IMR-90 (cell line): ENCODE data around the gene PPIL6. TPM values are rescaled to one million over a fixed set of nuclear protein-coding genes. Genes with fewer than 3 reads are reported as not detected.

Experiments
- ATAC-seq: fragments of 200-7000 bp; cut with Tn5 transposase; 2 replicates; pipeline ENCODE4 v1.9.1; 2020; ENCODE audit warnings: low read depth, mild to moderate bottlenecking, moderate library complexity
- BruUV-seq: library from RNA; stranded (reverse); fragments of 400-500 nt; replicated peaks from 2 replicates; lab custom pipeline; 2021; lab: Mats Ljungman, UMichigan
- CTCF ChIA-PET: fragments of 300-600 bp; formaldehyde crosslinking; extraction: SDS; loops from one replicate; lab custom pipeline; 2021; ENCODE audit warnings: antibody characterized with exemption; lab: Yijun Ruan, JAX
- POLR2A ChIA-PET: fragments of 300-600 bp; sonication (Branson Sonifier 250); formaldehyde crosslinking; loops from one replicate; lab custom pipeline; 2022; ENCODE audit warnings: antibody characterized with exemption; ENCODE audit not compliant: unreplicated experiment; lab: Charles Lee
- DNase-seq: peaks from one replicate; pipeline ENCODE4 v3.0.0; 2013
- H2AFZ ChIP-seq: replicated peaks from 2 replicates; pipeline ENCODE3; 2013; ENCODE audit warnings: low read length, mild to moderate bottlenecking; ENCODE audit not compliant: poor library complexity
- H2AK5ac ChIP-seq: 2 replicates; pipeline ENCODE4 v1.6.1; 2013; ENCODE audit warnings: low read depth, low read length, inconsistent platforms
- H2AK9ac ChIP-seq: replicated peaks from 2 replicates; pipeline ENCODE3; 2013; ENCODE audit warnings: mild to moderate bottlenecking, low read depth, low read length, moderate library complexity; ENCODE audit not compliant: poor library complexity
- H2BK120ac ChIP-seq: 2 replicates; pipeline ENCODE4 v1.6.1; 2013; ENCODE audit warnings: low read depth, low read length, inconsistent platforms
- H2BK15ac ChIP-seq: 3 replicates; pipeline ENCODE4 v1.6.1; 2013; ENCODE audit warnings: low read depth, low read length, inconsistent platforms
- H2BK20ac ChIP-seq: 2 replicates; pipeline ENCODE4 v1.6.1; 2013; ENCODE audit warnings: low read depth, mild to moderate bottlenecking, inconsistent platforms, low read length, moderate library complexity
- H2BK5ac ChIP-seq: 2 replicates; pipeline ENCODE4 v1.6.1; 2013; ENCODE audit warnings: mild to moderate bottlenecking, low read depth, low read length, inconsistent platforms; ENCODE audit not compliant: poor library complexity, severe bottlenecking
- H3K14ac ChIP-seq: replicated peaks from 2 replicates; pipeline ENCODE4 v1.6.1; 2013; ENCODE audit warnings: low read depth, low read length, inconsistent platforms
- H3K18ac ChIP-seq: 2 replicates; pipeline ENCODE4 v1.6.1; 2013; ENCODE audit warnings: low read depth, low read length, control low read depth
- H3K23ac ChIP-seq: 2 replicates; pipeline ENCODE4 v1.6.1; 2013; ENCODE audit warnings: low read depth, low read length, inconsistent platforms
- H3K27ac ChIP-seq: 2 replicates; pipeline ENCODE4 v1.5.1; 2013; ENCODE audit warnings: mild to moderate bottlenecking, control low read depth, low read length; ENCODE audit not compliant: insufficient read depth
- H3K27me3 ChIP-seq: 2 replicates; pipeline ENCODE4 v1.6.1; 2013; ENCODE audit warnings: low read length; ENCODE audit not compliant: control insufficient read depth, insufficient read depth
- H3K36me3 ChIP-seq: 2 replicates; pipeline ENCODE4 v1.6.1; 2013; ENCODE audit warnings: low read length, mixed read lengths; ENCODE audit not compliant: control insufficient read depth, insufficient read depth
- H3K4ac ChIP-seq: 2 replicates; pipeline ENCODE4 v1.6.1; 2013; ENCODE audit warnings: low read depth, low read length, inconsistent platforms
- H3K4me1 ChIP-seq: 2 replicates; pipeline ENCODE4 v1.6.1; 2013; ENCODE audit warnings: low read length, mixed read lengths; ENCODE audit not compliant: control insufficient read depth, insufficient read depth
- H3K4me2 ChIP-seq: 2 replicates; pipeline ENCODE4 v1.6.1; 2013; ENCODE audit warnings: low read depth, mild to moderate bottlenecking, control low read depth, low read length, moderate library complexity
- H3K4me3 ChIP-seq: 2 replicates; pipeline ENCODE4 v1.5.1; 2013; ENCODE audit warnings: low read depth, mild to moderate bottlenecking, control low read depth, low read length, moderate library complexity; ENCODE audit not compliant: insufficient read depth
- H3K56ac ChIP-seq: 2 replicates; pipeline ENCODE4 v1.6.1; 2013; ENCODE audit warnings: low read length, inconsistent platforms; ENCODE audit not compliant: insufficient read depth; ENCODE audit errors: extremely low read depth
- H3K79me1 ChIP-seq, 2 experiments: 2 replicates each; pipeline ENCODE4 v1.6.1; 2013; ENCODE audit warnings: low read length in 2 of 2, inconsistent platforms in 1 of 2, low read depth in 1 of 2
- H3K9ac ChIP-seq: 2 replicates; pipeline ENCODE4 v1.6.1; 2013; ENCODE audit warnings: low read depth, low read length, control low read depth
- H3K9me1 ChIP-seq: 2 replicates; pipeline ENCODE4 v1.6.1; 2013; ENCODE audit warnings: low read length, inconsistent platforms; ENCODE audit not compliant: insufficient read depth
- H3K9me3 ChIP-seq: 2 replicates; pipeline ENCODE4 v1.6.1; 2013; ENCODE audit warnings: low read length; ENCODE audit not compliant: control insufficient read depth, insufficient read depth
- H4K20me1 ChIP-seq: 2 replicates; pipeline ENCODE4 v1.6.1; 2013; ENCODE audit warnings: low read length, inconsistent platforms; ENCODE audit not compliant: insufficient read depth
- H4K5ac ChIP-seq: 2 replicates; pipeline ENCODE4 v1.6.1; 2013; ENCODE audit warnings: mild to moderate bottlenecking, low read depth, low read length, control low read depth
- H4K8ac ChIP-seq, 2 experiments: 2 replicates each; pipeline ENCODE4 v1.6.1; 2013; ENCODE audit warnings: low read depth in 2 of 2, low read length in 2 of 2, control low read depth in 1 of 2, inconsistent platforms in 1 of 2
- H4K91ac ChIP-seq: 2 replicates; pipeline ENCODE4 v1.6.1; 2013; ENCODE audit warnings: low read depth, low read length, inconsistent platforms; ENCODE audit not compliant: insufficient read depth
- BHLHE40 ChIP-seq: fragments of 150-350 bp; IDR thresholded peaks from 2 replicates; pipeline ENCODE4 v1.6.1; 2016; ENCODE audit warnings: mild to moderate bottlenecking, low read depth, low read length
- CEBPB ChIP-seq: IDR thresholded peaks from 2 replicates; pipeline ENCODE4 v1.6.1; 2012; ENCODE audit warnings: low read depth, low read length, improper control_type of control experiment
- CHD1 ChIP-seq: IDR thresholded peaks from 2 replicates; pipeline ENCODE4 v1.6.1; 2012; ENCODE audit warnings: low read depth, low read length, improper control_type of control experiment
- CTCF ChIP-seq: conservative IDR thresholded peaks from 2 replicates; pipeline ENCODE4 v1.5.1; 2012; ENCODE audit warnings: mild to moderate bottlenecking, low read depth, low read length, improper control_type of control experiment
- FOS ChIP-seq: fragments of 150-350 bp; IDR thresholded peaks from 2 replicates; pipeline ENCODE4 v1.6.1; 2016; ENCODE audit warnings: low read depth, low read length
- MAFK ChIP-seq: IDR thresholded peaks from 2 replicates; pipeline ENCODE4 v1.6.1; 2012; ENCODE audit warnings: low read depth, low read length, improper control_type of control experiment
- MAZ ChIP-seq: IDR thresholded peaks from 2 replicates; pipeline ENCODE4 v1.6.1; 2012; ENCODE audit warnings: low read depth, mild to moderate bottlenecking, low read length, improper control_type of control experiment, moderate library complexity, borderline replicate concordance
- MXI1 ChIP-seq: IDR thresholded peaks from 2 replicates; pipeline ENCODE4 v1.6.1; 2012; ENCODE audit warnings: low read depth, mild to moderate bottlenecking, low read length, moderate library complexity, borderline replicate concordance
- NFE2L2 ChIP-seq: fragments of 150-350 bp; IDR thresholded peaks from 2 replicates; pipeline ENCODE4 v1.6.1; 2016; ENCODE audit warnings: low read depth, mild to moderate bottlenecking, low read length
- POLR2A ChIP-seq: IDR thresholded peaks from 2 replicates; pipeline ENCODE4 v1.6.1; 2012; ENCODE audit warnings: mild to moderate bottlenecking, low read depth, low read length
- RAD21 ChIP-seq: IDR thresholded peaks from 2 replicates; pipeline ENCODE4 v1.6.1; 2012; ENCODE audit warnings: low read length, improper control_type of control experiment
- RCOR1 ChIP-seq: IDR thresholded peaks from 2 replicates; pipeline ENCODE4 v1.6.1; 2012; ENCODE audit warnings: mild to moderate bottlenecking, low read length, improper control_type of control experiment; ENCODE audit not compliant: insufficient replicate concordance
- RFX5 ChIP-seq: IDR thresholded peaks from 2 replicates; pipeline ENCODE4 v1.8.0; 2012; ENCODE audit warnings: low read depth, mild to moderate bottlenecking, low read length, moderate library complexity
- SMC3 ChIP-seq: fragments of 150-350 bp; IDR thresholded peaks from 2 replicates; pipeline ENCODE4 v1.6.1; 2016; ENCODE audit warnings: low read depth, mild to moderate bottlenecking, antibody characterized with exemption, low read length, moderate library complexity
- WGBS, 2 experiments: methylation state at CpG; one replicate each; pipeline versions ENCODE4 v1.1.5 to v1.1.7; 2013; ENCODE audit warnings: missing lambda C conversion rate in 2 of 2; ENCODE audit not compliant: insufficient read length in 1 of 2; ENCODE audit errors: extremely low coverage in 2 of 2; 5-methylcytosine and 5-hydroxymethylcytosine counted together
- dilution Hi-C: fragments of 300-500 bp; cut with HindIII; formaldehyde crosslinking; loops from one replicate; pipeline ENCODE4 v1.14.3; 2018; ENCODE audit warnings: low sequenced_read_pairs; ENCODE audit not compliant: unreplicated experiment
- in situ Hi-C: fragments of 300-500 bp; cut with MboI; formaldehyde crosslinking; loops from 3 replicates; pipeline ENCODE4 v1.14.3; 2019; ENCODE audit warnings: low sequenced_read_pairs, inconsistent platforms, mixed read lengths
- intact Hi-C: fragments of 100-400 bp; cut with micrococcal nuclease; formaldehyde crosslinking; loops from 2 replicates; pipeline ENCODE4 v1.10.0; 2022
- polyA plus RNA-seq, 3 experiments: library from polyadenylated mRNA; depleted of rRNA; stranded (reverse); fragments of >200 nt; gene quantifications; 2 replicates each; pipeline ENCODE4 v1.2.3, GENCODE V29; 2012; ENCODE audit warnings: low replicate concordance in 1 of 3
- total RNA-seq: library from RNA; depleted of rRNA; stranded (reverse); fragments of >200 nt; gene quantifications from 2 replicates; pipeline ENCODE4 v1.2.3, GENCODE V29; 2012
- TF ChIP-seq, protein P1 (sequence below): fragments of 150-350 bp; IDR thresholded peaks from 2 replicates; pipeline ENCODE4 v1.6.1; 2016; ENCODE audit warnings: low read depth, mild to moderate bottlenecking, low read length, moderate library complexity, borderline replicate concordance
- TF ChIP-seq, protein P2 (sequence below): fragments of 150-350 bp; IDR thresholded peaks from 2 replicates; pipeline ENCODE4 v1.6.1; 2017; ENCODE audit warnings: mild to moderate bottlenecking, antibody characterized with exemption, low read length, low read depth

Gene PPIL6
- total and polyA plus RNA-seq, 2 of the 4 experiments (the other 2 are of a cell fraction), result 0.15 to 0.18 TPM

GRCh38 chr6:109485266-109485935 is 45.0 kb upstream of the PPIL6 start:
- H2AK5ac ChIP-seq, result no peak overlapping the region
- no peak overlapping the region for H3K27ac ChIP-seq
- no peak overlapping the region for H2BK120ac ChIP-seq
- no peak overlapping the region for H3K4me2 ChIP-seq
- H2BK5ac ChIP-seq, result no peak overlapping the region
- ChIA-PET CTCF (interaction anchor here (0.6 kb wide), 1 partner anchor 24 kb away, joined by 3 read pairs; no protein-coding TSS in a partner anchor), POLR2A (no interaction called here)
- no peaks in the 10 kb centered on the region for H3K9me3 ChIP-seq
- no peaks in the 10 kb centered on the region for H3K4me1 ChIP-seq
- no peak overlapping the region for H2BK20ac ChIP-seq
- DNase-seq (no peak), ATAC-seq (no peak)
- no peak overlapping the region for H4K8ac ChIP-seq
- BruUV-seq, result no TSS peak
- H3K9me1 ChIP-seq, result no peaks in the 10 kb centered on the region
- H2BK15ac ChIP-seq, result no peak overlapping the region
- H4K5ac ChIP-seq, result no peak overlapping the region
- intact Hi-C loops, result no loop called here
- no peak overlapping the region for H3K56ac ChIP-seq
- in situ Hi-C loops, result no loop called here
- H4K91ac ChIP-seq, result no peak overlapping the region
- H3K4ac ChIP-seq, result no peak overlapping the region
- H3K14ac ChIP-seq, result no peak overlapping the region
- H3K18ac ChIP-seq, result no peak overlapping the region
- H3K36me3 ChIP-seq, result peaks cover 9% of the 10 kb centered on the region
- peaks cover 19 to 23% of the 10 kb centered on the region in 2 experiments for H3K79me1 ChIP-seq
- H4K20me1 ChIP-seq, result no peaks in the 10 kb centered on the region
- H2AK9ac ChIP-seq, result no peak overlapping the region
- TF ChIP-seq FOS (no peak), CHD1 (no peak), RCOR1 (no peak), POLR2A (no peak), BHLHE40 (no peak), MAZ (no peak), RFX5 (no peak), SMC3 (no peak), CEBPB (no peak), MAFK (no peak), RAD21 (no peak), MXI1 (no peak), NFE2L2 (no peak), CTCF (no peak)
- TF ChIP-seq, protein P1, sequence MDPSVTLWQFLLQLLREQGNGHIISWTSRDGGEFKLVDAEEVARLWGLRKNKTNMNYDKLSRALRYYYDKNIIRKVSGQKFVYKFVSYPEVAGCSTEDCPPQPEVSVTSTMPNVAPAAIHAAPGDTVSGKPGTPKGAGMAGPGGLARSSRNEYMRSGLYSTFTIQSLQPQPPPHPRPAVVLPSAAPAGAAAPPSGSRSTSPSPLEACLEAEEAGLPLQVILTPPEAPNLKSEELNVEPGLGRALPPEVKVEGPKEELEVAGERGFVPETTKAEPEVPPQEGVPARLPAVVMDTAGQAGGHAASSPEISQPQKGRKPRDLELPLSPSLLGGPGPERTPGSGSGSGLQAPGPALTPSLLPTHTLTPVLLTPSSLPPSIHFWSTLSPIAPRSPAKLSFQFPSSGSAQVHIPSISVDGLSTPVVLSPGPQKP, result no peak
- TF ChIP-seq, protein P2, sequence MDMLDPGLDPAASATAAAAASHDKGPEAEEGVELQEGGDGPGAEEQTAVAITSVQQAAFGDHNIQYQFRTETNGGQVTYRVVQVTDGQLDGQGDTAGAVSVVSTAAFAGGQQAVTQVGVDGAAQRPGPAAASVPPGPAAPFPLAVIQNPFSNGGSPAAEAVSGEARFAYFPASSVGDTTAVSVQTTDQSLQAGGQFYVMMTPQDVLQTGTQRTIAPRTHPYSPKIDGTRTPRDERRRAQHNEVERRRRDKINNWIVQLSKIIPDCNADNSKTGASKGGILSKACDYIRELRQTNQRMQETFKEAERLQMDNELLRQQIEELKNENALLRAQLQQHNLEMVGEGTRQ, result no peak
- H3K4me3 ChIP-seq, result no peak overlapping the region
- dilution Hi-C loops, result no loop called here
- H3K9ac ChIP-seq, result no peak overlapping the region
- no peak overlapping the region for H2AFZ ChIP-seq
- WGBS, 2 experiments, result no CpG with 5 or more reads among the region's 3 CpGs
- H3K23ac ChIP-seq, result no peak overlapping the region
- no peaks in the 10 kb centered on the region; the same call in 1 of the 2 replicates for H3K27me3 ChIP-seq
